GM12892 (cell line): ENCODE data around the gene SPSB3.

Experiments
- POLR2A ChIP-seq: IDR thresholded peaks from 2 replicates; pipeline ENCODE4 v1.6.1; 2011; ENCODE audit warnings: low read depth, low read length, control low read depth
- POLR2AphosphoS5 ChIP-seq: IDR thresholded peaks from 2 replicates; pipeline ENCODE4 v1.6.1; 2011; ENCODE audit warnings: low read depth, low read length, control low read depth
- TAF1 ChIP-seq: IDR thresholded peaks from 2 replicates; pipeline ENCODE4 v1.6.1; 2011; ENCODE audit warnings: low read depth, mild to moderate bottlenecking, control low read depth, low read length, borderline replicate concordance

GRCh38 chr16:1731603-1732002 lies 50.8 kb downstream of the SPSB3 start:
- TF ChIP-seq TAF1 (no peak), POLR2AphosphoS5 (no peak), POLR2A (no peak)
